ENCODE measurements around the gene DTYMK. TPM values are rescaled to one million over a fixed set of nuclear protein-coding genes. Genes with fewer than 3 reads are reported as not detected.

The DTYMK gene
- total RNA-seq, 1 experiment from 2014 or later, result 156 TPM

DNA sequence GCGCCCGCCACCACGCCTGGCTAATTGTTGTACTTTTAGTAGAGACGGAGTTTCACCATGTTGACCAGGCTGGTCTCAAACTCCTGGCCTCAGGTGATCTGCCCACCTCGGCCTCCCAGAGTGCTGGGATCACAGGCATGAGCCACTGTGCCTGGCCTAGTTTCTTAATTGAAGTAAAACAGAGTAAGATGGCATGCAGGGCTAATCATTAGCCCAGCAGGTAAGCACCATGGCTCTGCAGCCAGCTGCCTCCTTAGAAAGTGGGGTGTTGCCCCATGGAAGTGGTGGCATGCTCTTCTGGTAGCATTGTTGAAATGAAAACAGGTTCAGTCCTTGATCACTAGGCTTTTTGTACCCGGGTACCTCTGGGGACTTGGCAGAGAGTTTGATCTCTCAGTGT is 36.7 kb downstream of the DTYMK start:
- DNase-seq (ENCODE audit: low spot score), result no peak

DNA sequence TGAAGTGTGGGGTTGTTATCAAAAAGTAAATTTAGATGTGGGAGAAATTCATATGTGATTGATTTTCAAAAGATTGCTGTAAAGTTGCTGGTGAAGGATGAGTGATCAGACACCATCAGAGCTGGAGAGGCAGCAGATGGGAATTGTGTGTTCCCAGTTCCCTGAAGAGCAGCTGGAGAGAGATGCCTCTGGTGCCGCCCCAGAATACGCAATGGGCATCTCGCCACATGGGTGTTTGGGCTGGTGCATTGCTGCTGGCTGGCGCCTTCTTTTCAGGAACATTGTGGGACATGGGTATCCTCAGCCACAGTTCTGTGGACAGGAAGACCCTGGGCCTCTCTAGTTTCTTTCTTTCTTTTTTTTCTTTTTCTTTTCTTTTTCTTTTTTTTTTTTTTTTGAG is 37.2 kb downstream of the DTYMK start:
- no peak for DNase-seq (ENCODE audit: low spot score)

DNA sequence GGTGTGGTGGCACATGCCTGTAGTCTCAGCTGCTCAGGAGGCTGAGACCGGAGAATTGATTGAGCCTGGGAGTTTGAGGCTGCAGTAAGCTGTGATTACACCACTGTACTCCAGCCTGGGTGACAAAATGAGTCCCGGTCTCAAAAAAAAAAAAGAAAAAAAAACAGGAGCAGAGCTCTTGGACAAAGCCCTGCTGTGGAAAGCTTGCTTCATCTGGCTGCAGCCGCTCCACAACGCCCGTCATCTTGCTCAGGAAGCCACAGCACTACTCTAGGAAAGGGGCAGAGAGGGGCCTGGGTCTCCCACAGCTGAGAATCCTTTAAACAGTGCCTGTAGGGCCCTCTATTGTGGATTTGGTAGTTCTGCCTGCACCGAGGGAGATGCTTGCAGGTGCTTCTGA is 38.2 kb downstream of the DTYMK start:
- no peak for DNase-seq (ENCODE audit: low spot score)

DNA sequence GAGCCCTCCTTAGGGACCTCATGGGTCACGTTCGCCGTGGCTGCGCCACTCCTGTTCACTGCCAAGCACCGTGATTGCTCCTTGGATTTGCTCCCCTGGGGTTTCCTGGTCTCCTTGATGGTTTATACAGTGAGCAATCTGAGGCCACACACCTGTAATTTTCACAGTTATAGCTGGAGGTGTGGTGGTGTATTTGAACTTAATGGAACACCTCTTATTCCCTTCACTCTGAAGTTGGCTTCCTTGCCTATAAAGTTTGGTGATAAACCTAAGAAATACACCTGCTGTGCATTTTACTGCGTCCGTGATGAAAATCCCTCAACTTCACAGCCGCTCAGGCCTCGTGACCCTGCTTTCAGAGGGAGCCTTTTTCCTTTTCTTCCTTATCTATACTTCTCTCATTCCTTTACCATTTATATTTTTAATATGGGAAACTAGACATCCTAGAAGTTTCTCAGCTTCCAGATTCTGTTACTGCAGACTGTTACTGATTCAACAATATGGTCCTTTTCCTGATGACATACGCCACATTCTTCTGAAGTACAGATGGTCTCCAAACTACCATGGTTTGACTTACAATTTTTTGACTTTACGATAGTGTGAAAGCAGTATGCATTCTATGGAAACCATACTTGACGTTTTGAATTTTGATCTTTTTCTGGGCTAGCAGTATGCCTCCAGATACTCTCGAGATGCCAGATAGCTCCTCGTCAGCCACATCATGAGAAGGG is 40.5 kb downstream of the DTYMK start:
- DNase-seq (ENCODE audit: low spot score), result no peak

DNA sequence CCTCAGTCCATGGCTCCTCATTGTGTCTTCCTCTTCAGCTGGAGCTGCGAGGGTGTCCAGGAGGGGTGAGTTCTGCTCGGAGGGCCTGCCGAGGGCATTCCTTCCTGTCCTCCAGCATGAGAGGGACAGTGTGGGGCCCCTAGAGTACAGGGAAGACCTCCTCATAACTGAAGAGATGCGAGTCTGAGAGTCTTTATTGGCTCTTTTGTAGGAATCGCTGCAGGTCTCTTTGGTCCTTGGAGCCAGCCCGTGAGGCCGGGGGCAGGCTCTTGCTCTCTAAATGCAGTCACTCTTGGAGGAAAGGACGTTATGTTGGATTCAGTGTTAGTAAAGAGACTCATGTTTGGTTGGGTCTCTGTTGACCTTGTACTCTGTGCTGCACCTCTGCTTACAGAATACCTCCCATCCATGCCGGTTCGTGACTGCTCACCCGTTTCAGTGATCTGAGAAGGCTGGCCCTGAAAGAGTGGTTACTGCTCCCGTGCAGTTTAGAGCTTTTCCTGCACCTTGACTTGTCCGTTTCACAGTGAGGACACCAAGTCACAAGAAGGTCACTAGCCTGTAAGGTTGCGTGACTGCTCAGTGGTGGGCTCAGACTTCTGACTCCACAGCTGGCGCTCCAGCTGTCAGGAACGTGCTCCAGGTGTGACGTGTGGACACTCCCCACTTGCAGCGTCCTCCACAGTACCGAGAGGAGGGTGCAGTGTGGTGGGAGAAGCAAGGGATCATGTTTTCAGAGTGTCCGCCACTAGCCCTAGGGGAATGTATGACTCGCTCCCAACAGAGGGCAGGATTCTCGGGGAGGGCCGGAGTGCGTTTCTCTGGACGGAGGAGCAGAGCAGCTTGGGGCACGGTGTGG is 41.3 kb downstream of the DTYMK start:
- DNase-seq (ENCODE audit: low spot score), result no peak

DNA sequence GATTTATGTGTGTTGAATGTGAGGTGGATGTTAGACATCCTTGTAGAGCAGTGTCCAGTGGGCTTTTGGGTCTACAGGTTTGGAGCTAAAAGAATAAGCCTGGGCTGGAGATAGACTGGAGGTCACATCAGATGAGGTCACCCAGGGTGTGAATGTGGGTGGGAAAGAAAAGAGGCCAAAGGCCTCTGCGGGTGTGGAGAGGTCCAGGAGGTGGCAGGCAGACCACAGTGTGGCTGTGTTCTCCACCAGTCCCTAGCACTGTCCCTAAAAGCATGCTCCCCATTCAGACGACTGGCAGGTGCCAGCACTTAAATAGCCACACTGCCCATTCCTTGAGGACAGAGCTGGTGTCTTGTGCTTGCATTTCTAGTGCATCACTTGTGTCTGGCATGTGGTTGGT is 45.0 kb downstream of the DTYMK start:
- no peak for DNase-seq (ENCODE audit: low spot score)

DNA sequence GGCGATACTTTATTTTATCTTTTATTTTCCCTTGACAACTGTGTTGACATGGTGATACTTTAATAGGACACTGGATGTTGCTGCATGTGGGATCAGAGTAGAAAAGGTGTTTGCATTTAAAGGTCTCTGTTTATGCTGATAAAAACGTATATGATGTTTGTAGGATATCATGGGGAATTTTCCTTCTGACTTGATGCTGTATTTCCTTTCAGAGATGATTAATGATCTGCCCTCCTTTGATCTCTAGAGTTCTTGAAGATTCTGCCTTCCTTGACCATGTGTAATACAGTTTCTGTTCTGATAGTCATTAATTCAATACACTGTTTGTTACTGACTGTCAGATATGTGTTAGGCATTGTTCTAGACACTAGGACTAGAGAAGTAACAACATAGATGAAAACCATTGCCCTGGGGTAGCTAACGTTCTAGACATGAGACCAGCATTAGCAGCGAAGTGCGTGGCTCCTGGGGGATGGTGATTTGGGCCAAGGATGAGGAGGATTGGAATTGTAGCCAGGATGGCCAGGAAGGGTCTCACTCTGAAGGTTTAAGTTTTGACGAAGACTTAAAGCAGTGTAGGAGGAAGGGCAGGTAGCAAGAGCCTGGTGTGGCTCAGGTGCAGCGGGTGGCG is 46.3 kb downstream of the DTYMK start:
- DNase-seq (ENCODE audit: low spot score), result no peak

DNA sequence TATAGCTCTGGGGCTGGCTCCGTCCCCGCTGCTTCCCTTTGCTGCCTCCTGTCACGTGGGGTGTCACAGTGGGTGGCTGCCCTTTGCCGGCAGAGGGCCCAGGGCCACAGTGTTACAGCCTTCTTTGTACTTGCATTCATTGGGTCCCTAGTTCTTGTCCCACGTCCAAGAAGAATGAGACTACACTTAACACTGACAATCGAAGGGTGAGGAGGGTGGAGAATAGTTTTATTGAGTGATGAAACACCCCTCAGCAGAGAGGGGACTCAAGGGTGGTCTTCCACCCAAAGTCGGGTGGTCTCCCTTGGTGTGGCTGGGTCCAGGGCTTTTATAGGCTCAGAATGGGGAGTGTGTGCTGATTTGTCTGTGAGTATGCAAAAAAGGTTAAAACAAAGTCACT is 47.2 kb downstream of the DTYMK start:
- DNase-seq (ENCODE audit: low spot score), result no peak

DNA sequence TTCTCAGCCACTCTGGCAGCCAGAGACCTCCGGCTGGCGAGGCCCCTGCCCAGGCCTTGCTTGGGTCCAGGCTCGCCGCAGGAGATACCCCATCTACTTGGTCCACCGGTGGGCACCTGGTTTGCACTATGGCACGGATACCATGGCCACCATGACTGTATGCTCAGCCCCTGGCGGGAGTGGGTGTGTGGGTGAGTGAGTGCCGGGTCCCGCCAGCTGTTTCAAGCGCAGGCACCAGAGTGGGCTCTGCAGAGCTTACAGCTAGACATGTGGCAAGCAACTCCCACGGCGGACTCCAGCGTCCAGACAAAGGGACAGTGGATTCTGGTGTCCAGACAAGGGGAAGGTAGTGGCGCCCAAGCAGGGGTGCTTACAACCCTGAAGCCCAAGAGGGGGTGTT is 47.7 kb downstream of the DTYMK start:
- no peak for DNase-seq (ENCODE audit: low spot score)

DNA sequence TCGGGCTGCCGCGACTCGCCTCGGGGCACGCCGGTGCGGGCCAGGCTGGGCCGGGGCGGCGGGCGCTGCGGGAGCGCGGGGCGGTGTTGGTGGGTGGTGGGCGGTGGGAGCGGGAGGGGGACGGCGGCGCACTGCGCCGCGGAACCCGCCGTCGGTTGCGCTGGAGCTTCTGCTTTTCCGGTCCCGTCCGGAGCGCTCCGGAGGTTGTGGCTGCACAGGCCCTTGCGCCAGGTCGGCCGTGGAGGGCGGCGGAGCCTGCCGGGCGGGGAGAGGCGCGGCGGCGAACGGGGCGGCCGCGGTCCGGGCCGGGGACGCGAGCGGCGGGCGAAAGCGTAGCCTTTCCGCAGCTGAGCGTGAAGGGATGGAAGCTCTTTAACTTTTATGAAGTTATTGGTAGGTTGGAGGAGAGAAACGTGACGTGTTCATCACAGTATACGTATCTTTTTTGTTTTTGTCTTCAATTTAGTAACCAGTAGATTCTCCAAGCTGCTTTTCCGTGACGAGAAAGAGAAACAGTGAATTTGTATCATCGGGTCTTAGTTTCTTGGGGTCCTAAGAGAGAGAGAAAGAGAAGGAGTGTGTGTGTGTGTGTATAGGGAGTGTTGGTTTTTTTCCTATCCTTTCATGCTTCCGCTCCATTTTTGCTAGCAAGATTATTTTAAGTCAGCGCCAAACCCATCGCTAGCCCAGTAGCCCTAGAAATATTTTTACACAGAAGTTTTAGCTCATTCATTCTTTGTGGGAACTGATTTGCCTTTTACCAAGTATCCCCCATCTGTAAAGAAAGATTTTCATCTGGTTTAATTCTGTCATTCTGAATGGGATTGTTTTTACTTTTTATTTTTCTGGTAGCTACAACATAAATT is 48.6 kb downstream of the DTYMK start:
- no peak for DNase-seq (ENCODE audit: low spot score)

DNA sequence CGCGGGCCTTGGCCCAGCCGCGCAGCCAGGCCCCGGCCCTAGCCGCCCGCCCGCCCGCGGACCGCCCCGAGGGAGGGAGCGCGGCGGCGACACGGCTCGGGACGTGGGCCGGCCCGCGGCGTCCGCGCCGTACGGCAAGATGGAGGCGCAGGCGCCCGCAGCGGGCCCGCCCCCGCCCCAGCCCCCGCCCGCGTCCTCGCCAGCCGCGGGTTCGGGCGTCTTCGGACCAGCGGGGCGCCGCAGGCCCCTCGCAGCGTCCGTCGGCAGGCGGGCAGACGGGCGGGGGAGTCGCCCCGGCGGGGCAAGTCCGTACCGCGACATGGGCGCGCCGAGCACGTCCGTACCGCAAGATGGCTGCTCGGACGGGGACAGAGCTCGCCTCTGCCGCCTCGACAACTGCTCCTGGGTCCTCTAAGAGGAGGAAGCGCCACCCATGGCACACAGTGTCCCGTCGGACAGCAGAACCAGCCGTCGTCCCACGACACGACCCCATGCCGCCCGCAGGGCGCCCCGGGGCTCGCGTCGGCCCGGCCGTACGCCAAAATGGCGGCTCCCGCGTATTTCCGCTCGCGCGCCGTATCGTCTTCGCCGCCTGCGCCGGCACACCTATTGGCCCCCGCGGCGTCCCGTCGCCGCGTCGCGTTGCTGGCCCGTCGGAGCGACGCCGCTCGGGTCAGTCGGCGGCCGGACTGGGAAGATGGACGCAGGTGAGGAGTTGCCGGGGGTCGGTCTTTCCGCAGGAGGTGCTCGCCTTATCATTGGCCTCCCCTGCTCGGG is 49.4 kb downstream of the DTYMK start, which contains the start of the genes ATG4B and THAP4:
Gene ATG4B (plus strand): TSS at position 676 of the 777 bp plus-strand sequence. CDS start 22 bp downstream, at position 698.
Gene THAP4 (minus strand): TSS at position 141 of the 777 bp plus-strand sequence. CDS start 141 bp downstream, outside the sequence.
- DNase-seq (ENCODE audit: low spot score), result peak; percentile 70

DNA sequence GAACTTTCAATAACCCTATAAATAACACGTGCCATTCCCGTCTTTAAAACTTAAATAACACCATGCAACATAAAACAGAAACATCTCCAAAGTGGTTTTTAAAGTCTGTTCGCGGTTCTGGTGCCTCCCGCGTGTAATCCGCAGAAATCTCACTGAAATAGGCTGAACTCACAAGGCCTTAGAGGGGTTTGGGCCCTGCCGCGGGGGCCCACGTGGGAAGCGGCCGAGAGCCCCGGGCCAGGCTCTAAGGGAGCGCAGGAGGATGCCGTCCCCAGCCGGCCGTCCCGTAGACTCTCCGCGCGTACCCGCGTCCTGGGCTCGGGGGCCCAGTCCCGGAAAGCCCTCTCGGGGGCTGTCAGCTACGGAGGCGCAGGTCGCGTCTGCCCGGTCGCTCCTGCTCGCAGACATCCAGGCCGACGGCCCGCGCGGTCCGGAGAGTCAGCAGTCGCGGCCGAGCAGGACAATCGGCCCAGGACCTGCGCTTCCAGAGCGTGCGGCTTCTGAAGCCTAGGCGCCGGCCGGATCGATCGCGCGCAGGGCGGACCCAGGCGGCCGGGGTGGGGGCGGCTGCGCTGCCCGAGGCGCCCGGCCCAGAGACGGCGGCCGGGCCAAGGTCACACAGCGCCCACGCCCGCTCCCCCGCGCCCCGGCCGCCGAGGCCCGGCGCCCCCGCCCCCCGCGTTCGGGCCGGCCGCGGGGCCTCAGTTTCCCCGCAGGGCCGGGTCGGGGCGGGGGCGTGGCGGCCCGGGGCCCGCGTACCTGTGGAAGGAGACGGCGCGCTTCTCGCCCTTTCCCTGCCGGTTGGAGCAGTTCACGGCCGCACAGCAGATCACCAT is 50.2 kb downstream of the DTYMK start:
- DNase-seq (ENCODE audit: low spot score), result no peak

DNA sequence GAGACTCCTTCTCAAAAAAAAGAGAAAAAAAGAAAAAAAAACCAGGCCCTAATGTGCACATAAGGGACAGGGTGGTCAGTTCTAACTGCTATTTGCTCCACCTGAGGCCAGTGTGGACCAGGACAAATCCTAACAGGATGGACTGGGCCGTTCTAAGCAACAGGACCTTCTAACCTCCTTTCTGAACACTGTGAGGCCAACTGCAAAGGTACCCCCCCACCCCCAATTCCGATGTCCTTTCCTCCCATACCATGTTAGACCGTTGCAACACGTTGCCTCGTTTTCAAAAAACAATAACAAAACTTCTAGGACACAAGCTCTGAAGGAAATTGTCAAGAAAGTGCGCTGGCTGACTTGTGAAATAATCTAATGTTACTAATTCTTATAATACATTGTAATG is 50.9 kb downstream of the DTYMK start:
- DNase-seq (ENCODE audit: low spot score), result no peak

DNA sequence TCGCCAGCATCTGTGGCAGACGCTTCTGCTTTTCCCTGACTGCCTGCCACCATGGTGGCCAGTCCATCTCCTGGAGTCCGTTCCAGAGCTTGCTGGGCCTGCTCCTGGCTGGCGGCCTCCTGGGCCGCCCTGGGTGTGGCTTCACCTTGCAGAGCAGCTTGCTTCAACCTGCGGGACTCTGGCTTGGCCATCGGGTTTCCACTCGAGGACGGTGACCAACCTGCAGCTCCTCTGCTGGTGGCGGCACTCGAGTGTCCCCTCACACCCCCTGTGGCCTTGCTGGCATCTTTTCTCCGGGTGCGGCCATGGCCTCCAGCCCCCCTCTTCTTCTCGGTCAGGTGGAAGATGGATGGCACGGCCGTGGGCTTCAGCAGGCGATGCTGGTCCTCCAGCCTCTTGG is 53.1 kb downstream of the DTYMK start:
- DNase-seq (ENCODE audit: low spot score), result no peak

DNA sequence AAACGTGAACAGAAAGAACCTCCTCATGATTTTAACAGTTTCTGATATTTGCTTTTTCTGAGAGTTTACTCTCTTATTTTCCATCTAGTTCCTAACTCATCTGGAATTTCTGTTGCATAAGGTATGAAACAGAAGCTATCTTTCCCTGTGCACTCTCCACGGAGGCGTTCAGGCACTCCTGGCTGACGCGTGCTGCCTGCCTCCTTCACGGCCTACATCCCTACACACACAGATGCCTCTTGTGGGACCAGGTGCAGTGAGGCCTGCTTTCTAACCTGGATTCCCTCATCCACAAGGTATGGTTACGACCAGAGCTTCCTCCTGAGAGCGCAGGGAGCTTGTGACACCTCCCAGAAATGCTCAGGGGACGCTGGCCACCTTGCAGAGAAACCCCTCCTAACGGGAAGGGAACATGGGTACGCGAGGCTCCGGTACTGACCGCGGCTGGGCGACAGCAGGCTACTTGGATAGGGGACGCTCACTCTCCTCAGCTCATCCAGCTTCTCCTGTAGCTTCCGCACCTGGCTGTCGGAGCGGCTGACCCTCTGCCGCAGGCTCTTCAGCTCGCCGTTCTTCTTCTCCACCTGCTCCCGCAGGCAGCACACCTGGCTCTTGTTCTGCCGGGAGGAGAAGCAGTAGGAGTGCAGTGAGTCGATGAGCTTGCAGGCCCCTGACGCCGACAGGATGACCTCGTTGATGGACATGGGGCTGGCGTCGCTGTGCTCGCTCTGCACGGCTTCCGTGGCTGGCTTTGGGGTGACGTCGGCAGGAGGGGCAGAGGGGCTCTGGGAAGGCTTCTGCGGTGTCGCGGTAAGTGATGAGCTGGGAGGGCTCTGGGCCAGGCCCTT is 53.9 kb downstream of the DTYMK start:
- no peak for DNase-seq (ENCODE audit: low spot score)

DNA sequence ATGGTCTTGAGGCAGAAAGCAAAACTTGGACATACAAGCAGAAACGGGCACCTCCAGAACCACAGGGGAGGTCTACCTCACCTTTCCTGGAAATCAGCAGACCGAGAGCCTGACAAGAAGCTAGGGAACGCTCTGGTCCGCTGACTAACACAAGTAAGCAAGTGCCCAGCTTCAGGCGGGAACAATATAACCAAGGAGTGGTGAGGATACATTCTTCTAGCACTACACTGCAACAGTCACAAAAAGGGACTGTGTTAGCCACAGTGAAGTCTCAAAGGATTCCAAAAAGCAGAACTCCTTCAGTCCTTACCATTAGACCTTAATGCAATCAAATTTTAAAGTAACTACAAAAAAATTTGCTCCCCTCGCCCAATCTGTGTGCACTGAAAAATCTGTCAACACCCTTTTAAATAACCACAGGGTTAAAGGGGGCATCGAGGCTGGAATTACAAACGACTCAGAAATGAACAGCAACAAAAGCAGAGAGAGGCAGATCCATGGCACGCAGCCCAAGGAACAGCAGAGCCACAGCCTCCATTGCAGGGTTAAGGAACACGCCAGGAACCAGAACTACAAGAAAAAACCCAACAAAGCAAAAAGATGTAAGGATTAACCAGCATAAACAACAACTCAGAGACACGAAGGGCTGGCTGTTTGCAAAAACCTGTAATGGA is 56.7 kb downstream of the DTYMK start:
- no peak for DNase-seq (ENCODE audit: low spot score)

DNA sequence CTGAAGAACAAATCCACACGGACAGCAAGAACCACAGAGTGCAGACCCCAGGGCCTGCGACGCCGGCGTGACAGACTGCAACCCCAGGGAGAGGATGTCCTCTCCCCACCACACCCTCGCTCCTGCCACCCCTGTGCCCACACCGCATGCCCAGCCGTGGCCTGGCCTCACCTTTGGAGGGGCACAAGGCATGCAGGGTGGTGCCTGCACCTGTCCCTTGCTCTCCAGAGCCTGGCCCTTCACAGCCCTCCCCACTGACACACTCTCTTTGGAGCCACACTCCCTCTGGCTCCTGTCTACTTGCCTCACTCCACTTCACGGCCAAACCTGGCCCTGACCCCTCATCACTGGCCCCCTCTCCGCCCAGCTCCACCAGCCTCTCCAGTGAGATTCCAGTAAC is 58.9 kb downstream of the DTYMK start:
- DNase-seq (ENCODE audit: low spot score), result no peak

Measured in A172 (cell line).